HuH-7 (cell line): ENCODE measurements around the gene ZNF689.
"Not testable (repeated sequence)": the region's sequence is repeated elsewhere in the genome, so short reads cannot be mapped to it uniquely, and the experiment has no call there.

Source experiments
- DNase-seq: peaks from one replicate; pipeline ENCODE4 v3.0.0; 2011; ENCODE audit warnings: low spot score

ZNF689 gene

GRCh38 chr16:30636599-30636998 is 26.4 kb upstream of the ZNF689 start:
- DNase-seq, result no peak

- no peak for DNase-seq
These were observed 23.3 kb upstream of the ZNF689 start for GRCh38 chr16:30633526-30633925.

GRCh38 chr16:30632454-30632853 is 22.3 kb upstream of the ZNF689 start:
- not testable (repeated sequence) for DNase-seq

GRCh38 chr16:30628628-30629540 is 18.7 kb upstream of the ZNF689 start:
- peak; percentile 59 for DNase-seq

- DNase-seq, result no peak
These were observed 16.0 kb upstream of the ZNF689 start for GRCh38 chr16:30626236-30626635.

- DNase-seq, result no peak
These were observed 13.5 kb upstream of the ZNF689 start for GRCh38 chr16:30623536-30624283.

- DNase-seq, result no peak
These were observed 12.4 kb upstream of the ZNF689 start for GRCh38 chr16:30622455-30623032.

GRCh38 chr16:30621765-30622164 is 11.6 kb upstream of the ZNF689 start:
- no peak for DNase-seq

- DNase-seq, result no peak
These were observed 10.0 kb upstream of the ZNF689 start for GRCh38 chr16:30620169-30620568.

GRCh38 chr16:30619638-30620037 is 9.4 kb upstream of the ZNF689 start:
- DNase-seq, result no peak

GRCh38 chr16:30619202-30619601 is 9.0 kb upstream of the ZNF689 start:
- DNase-seq, result no peak

GRCh38 chr16:30615358-30616091 is 5.3 kb upstream of the ZNF689 start:
- peak; percentile 78 for DNase-seq

- peak; percentile 45 for DNase-seq
These were observed 925 bp downstream of the ZNF689 start for GRCh38 chr16:30609002-30609925.

GRCh38 chr16:30606004-30606403 is 4.2 kb downstream of the ZNF689 start:
- no peak for DNase-seq

- no peak for DNase-seq
These were observed 5.0 kb downstream of the ZNF689 start for GRCh38 chr16:30605158-30605557.

GRCh38 chr16:30604316-30604947 is 5.8 kb downstream of the ZNF689 start:
- no peak for DNase-seq

- no peak for DNase-seq
These were observed 6.3 kb downstream of the ZNF689 start for GRCh38 chr16:30603945-30604315.

GRCh38 chr16:30602616-30603277 is 7.4 kb downstream of the ZNF689 start:
- no peak for DNase-seq

- DNase-seq, result no peak
These were observed 8.2 kb downstream of the ZNF689 start for GRCh38 chr16:30601966-30602365.

GRCh38 chr16:30600929-30601328 is 9.3 kb downstream of the ZNF689 start:
- DNase-seq, result no peak
